ENCODE data around the gene NPTX1.

- no peak for TF ChIP-seq EZH2 (IDR thresholded peaks at IDR 0.05; ENCODE audit: borderline replicate concordance, insufficient read depth, low read depth, low read length, poor library complexity, severe bottlenecking)
- TF ChIP-seq CTCF (IDR thresholded peaks at IDR 0.05) = no peak
Measured at GRCh38 chr17:80446645-80447405, 29.6 kb downstream of the NPTX1 start.
